H1 (cell line): ENCODE measurements around the gene PIGX. TPM values are rescaled to one million over a fixed set of nuclear protein-coding genes. Genes with fewer than 3 reads are reported as not detected.
A peak's percentile ranks its signal among the peaks of the same experiment; 100 is the strongest.

Source experiments
- EGR1 ChIP-seq: IDR thresholded peaks from 2 replicates; pipeline ENCODE4 v1.6.1; 2011; ENCODE audit warnings: low read depth, low read length, borderline replicate concordance
- FOSL1 ChIP-seq: IDR thresholded peaks from 2 replicates; pipeline ENCODE4 v1.6.1; 2011; ENCODE audit warnings: mild to moderate bottlenecking, low read depth, low read length, moderate library complexity; ENCODE audit not compliant: insufficient read depth
- RAD21 ChIP-seq, 2 experiments: IDR thresholded peaks in 1 of 2; conservative IDR thresholded peaks in 1 of 2; 2 replicates each; pipeline ENCODE4 v1.6.1; 2011; ENCODE audit warnings: low read depth in 2 of 2, low read length in 2 of 2, improper control_type of control experiment in 1 of 2, inconsistent platforms in 1 of 2, mild to moderate bottlenecking in 1 of 2, moderate library complexity in 1 of 2
- RFX5 ChIP-seq: IDR thresholded peaks from 2 replicates; pipeline ENCODE4 v1.6.1; 2011; ENCODE audit warnings: low read depth, low read length, improper control_type of control experiment, borderline replicate concordance
- SP4 ChIP-seq: IDR thresholded peaks from 2 replicates; pipeline ENCODE4 v1.6.1; 2012; ENCODE audit warnings: low read length, inconsistent platforms
- polyA plus RNA-seq, 7 experiments: library from polyadenylated mRNA; depleted of rRNA in 3 of 7; stranded (reverse) in 5 of 7; unstranded in 2 of 7; fragments of >200 nt in 5 of 7; fragments of 200-250 nt in 2 of 7; gene quantifications; 1 replicate in 5 of 7; 2 replicates in 1 of 7; 4 replicates in 1 of 7; pipeline versions ENCODE4 v1.2.1 to v1.2.3, GENCODE V29; 2011 to 2013; ENCODE audit warnings: missing spikeins in 2 of 7, mixed read lengths in 2 of 7
- total RNA-seq: library from RNA; stranded (reverse); fragmentation: NEBNext Ultra II Directional; extraction: Animal tissue kit (Norgen Biotek cat#: 25700); gene quantifications from 2 replicates; pipeline ENCODE4 v1.2.1, GENCODE V29; 2021
- TF ChIP-seq, protein P1 (sequence below): fragments of 300-600 bp; sonication (generic); IDR thresholded peaks from 2 replicates; pipeline ENCODE4 v1.7.1; 2012; ENCODE audit warnings: low read length, moderate library complexity, mild to moderate bottlenecking, inconsistent platforms; ENCODE audit not compliant: insufficient replicate concordance
- TF ChIP-seq, protein P2 (sequence below): IDR thresholded peaks from 2 replicates; pipeline ENCODE4 v1.6.1; 2012; ENCODE audit warnings: low read length, inconsistent platforms

PIGX gene
- total and polyA plus RNA-seq, 2 of the 8 experiments (the other 6 are each of a cell fraction or from before 2014, with no cell fraction given): 7.0 to 14.9 TPM

DNA sequence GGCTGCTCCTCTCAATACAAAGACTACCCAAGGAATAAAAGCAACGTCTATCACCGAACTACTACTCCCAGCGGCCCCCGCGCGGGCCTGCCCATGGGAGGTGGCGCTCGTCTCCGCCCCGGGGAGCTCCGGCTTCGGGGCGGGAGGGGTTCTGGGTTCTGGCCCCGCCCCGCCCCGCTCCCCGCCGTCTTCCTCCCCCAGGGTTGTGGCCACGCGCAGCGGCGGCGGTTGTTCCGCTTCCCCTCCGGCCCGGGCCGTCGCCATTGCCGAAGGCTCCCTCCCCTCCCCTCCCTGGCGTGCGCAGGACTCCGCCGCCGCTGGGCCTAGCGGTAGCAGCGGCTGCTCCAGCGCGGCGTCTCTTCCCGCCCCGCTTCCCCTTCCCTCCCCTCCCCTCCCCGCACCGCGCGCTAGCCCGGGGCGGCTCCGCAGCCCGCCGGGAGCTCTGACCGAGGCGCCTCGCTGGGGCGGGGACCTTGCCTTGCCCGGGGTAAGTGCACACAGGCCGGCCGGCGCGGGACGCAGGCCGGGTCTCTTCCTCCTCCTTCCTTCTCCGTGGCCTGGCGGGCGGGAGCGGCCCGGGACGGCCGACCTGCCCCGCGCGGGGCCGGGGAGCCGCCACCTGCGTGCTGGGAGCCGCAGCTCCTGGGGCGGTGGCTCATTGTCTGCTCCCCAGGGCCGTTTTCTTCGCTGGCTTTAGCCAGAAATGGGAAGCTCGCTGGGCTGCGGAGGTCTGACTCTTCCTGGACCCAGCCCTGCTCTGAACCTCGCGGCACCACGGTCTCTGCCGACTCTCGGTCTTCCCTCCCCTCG lies 27.7 kb downstream of the PIGX start, which contains the start of gene PAK2 (continued):
- TF ChIP-seq, protein P1, sequence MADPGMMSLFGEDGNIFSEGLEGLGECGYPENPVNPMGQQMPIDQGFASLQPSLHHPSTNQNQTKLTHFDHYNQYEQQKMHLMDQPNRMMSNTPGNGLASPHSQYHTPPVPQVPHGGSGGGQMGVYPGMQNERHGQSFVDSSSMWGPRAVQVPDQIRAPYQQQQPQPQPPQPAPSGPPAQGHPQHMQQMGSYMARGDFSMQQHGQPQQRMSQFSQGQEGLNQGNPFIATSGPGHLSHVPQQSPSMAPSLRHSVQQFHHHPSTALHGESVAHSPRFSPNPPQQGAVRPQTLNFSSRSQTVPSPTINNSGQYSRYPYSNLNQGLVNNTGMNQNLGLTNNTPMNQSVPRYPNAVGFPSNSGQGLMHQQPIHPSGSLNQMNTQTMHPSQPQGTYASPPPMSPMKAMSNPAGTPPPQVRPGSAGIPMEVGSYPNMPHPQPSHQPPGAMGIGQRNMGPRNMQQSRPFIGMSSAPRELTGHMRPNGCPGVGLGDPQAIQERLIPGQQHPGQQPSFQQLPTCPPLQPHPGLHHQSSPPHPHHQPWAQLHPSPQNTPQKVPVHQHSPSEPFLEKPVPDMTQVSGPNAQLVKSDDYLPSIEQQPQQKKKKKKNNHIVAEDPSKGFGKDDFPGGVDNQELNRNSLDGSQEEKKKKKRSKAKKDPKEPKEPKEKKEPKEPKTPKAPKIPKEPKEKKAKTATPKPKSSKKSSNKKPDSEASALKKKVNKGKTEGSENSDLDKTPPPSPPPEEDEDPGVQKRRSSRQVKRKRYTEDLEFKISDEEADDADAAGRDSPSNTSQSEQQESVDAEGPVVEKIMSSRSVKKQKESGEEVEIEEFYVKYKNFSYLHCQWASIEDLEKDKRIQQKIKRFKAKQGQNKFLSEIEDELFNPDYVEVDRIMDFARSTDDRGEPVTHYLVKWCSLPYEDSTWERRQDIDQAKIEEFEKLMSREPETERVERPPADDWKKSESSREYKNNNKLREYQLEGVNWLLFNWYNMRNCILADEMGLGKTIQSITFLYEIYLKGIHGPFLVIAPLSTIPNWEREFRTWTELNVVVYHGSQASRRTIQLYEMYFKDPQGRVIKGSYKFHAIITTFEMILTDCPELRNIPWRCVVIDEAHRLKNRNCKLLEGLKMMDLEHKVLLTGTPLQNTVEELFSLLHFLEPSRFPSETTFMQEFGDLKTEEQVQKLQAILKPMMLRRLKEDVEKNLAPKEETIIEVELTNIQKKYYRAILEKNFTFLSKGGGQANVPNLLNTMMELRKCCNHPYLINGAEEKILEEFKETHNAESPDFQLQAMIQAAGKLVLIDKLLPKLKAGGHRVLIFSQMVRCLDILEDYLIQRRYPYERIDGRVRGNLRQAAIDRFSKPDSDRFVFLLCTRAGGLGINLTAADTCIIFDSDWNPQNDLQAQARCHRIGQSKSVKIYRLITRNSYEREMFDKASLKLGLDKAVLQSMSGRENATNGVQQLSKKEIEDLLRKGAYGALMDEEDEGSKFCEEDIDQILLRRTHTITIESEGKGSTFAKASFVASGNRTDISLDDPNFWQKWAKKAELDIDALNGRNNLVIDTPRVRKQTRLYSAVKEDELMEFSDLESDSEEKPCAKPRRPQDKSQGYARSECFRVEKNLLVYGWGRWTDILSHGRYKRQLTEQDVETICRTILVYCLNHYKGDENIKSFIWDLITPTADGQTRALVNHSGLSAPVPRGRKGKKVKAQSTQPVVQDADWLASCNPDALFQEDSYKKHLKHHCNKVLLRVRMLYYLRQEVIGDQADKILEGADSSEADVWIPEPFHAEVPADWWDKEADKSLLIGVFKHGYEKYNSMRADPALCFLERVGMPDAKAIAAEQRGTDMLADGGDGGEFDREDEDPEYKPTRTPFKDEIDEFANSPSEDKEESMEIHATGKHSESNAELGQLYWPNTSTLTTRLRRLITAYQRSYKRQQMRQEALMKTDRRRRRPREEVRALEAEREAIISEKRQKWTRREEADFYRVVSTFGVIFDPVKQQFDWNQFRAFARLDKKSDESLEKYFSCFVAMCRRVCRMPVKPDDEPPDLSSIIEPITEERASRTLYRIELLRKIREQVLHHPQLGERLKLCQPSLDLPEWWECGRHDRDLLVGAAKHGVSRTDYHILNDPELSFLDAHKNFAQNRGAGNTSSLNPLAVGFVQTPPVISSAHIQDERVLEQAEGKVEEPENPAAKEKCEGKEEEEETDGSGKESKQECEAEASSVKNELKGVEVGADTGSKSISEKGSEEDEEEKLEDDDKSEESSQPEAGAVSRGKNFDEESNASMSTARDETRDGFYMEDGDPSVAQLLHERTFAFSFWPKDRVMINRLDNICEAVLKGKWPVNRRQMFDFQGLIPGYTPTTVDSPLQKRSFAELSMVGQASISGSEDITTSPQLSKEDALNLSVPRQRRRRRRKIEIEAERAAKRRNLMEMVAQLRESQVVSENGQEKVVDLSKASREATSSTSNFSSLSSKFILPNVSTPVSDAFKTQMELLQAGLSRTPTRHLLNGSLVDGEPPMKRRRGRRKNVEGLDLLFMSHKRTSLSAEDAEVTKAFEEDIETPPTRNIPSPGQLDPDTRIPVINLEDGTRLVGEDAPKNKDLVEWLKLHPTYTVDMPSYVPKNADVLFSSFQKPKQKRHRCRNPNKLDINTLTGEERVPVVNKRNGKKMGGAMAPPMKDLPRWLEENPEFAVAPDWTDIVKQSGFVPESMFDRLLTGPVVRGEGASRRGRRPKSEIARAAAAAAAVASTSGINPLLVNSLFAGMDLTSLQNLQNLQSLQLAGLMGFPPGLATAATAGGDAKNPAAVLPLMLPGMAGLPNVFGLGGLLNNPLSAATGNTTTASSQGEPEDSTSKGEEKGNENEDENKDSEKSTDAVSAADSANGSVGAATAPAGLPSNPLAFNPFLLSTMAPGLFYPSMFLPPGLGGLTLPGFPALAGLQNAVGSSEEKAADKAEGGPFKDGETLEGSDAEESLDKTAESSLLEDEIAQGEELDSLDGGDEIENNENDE: no peak
- TF ChIP-seq RFX5 (no peak), FOSL1 (0 out of 2 replicates have a peak, but pooled peaks have one; percentile 26), SP4 (no peak), RAD21 (IDR thresholded peaks at IDR 0.05 in 1 of 2, conservative IDR thresholded peaks at IDR 0.05 in 1 of 2; ENCODE audit: low read depth in 2 of 2, low read length in 2 of 2) (no peak), EGR1 (0 out of 2 replicates have a peak, but pooled peaks have one; percentile 7)
- TF ChIP-seq, protein P2, sequence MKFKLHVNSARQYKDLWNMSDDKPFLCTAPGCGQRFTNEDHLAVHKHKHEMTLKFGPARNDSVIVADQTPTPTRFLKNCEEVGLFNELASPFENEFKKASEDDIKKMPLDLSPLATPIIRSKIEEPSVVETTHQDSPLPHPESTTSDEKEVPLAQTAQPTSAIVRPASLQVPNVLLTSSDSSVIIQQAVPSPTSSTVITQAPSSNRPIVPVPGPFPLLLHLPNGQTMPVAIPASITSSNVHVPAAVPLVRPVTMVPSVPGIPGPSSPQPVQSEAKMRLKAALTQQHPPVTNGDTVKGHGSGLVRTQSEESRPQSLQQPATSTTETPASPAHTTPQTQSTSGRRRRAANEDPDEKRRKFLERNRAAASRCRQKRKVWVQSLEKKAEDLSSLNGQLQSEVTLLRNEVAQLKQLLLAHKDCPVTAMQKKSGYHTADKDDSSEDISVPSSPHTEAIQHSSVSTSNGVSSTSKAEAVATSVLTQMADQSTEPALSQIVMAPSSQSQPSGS: no peak
